ENCODE results near the gene CEP95. TPM values are rescaled to one million over a fixed set of nuclear protein-coding genes. Genes with fewer than 3 reads are reported as not detected.
A peak's percentile ranks its signal among the peaks of the same experiment; 100 is the strongest.
"Not testable (repeated sequence)": the region's sequence is repeated elsewhere in the genome, so short reads cannot be mapped to it uniquely, and the experiment has no call there.

CEP95 gene
- total and polyA plus RNA-seq, 11 donors, result 9.4 to 25.1 (median 13.1) TPM

DNA sequence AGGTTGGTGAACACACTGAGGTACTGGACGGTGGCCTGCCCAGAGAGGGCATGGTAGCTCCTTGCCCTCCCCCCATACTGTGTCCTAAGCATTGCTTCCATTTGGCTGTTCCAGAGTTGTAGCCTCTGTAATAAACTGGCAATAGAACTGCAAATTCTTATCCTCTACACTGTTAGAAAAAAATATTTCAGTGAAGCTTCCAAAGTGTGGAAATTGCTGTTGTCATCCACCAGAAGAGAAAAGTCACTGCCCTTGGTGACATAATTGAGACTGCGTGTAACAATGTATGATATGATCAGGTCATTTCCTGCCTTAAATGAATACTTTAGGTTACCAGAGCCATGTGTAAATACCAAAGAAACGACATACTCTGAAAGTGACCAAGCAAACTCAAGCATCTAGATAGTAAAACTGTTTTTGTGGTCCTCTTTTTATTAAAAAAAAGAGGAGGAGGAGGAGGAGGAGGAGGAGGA is 65.9 kb downstream of the CEP95 start:
- TF ChIP-seq, protein P1, sequence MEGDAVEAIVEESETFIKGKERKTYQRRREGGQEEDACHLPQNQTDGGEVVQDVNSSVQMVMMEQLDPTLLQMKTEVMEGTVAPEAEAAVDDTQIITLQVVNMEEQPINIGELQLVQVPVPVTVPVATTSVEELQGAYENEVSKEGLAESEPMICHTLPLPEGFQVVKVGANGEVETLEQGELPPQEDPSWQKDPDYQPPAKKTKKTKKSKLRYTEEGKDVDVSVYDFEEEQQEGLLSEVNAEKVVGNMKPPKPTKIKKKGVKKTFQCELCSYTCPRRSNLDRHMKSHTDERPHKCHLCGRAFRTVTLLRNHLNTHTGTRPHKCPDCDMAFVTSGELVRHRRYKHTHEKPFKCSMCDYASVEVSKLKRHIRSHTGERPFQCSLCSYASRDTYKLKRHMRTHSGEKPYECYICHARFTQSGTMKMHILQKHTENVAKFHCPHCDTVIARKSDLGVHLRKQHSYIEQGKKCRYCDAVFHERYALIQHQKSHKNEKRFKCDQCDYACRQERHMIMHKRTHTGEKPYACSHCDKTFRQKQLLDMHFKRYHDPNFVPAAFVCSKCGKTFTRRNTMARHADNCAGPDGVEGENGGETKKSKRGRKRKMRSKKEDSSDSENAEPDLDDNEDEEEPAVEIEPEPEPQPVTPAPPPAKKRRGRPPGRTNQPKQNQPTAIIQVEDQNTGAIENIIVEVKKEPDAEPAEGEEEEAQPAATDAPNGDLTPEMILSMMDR (IDR thresholded peaks at IDR 0.05), result no peak
- TF ChIP-seq POLR2A (IDR thresholded peaks at IDR 0.05), result no peak
- DNase-seq (no peak), ATAC-seq (peak in 3 of 4 donors; percentile 14 to 70 (median 42))
- Histone ChIP-seq H3K4me3 (no peak overlapping the region), H3K36me3 (peaks cover 0 to 80% (median 56%) of the 10 kb centered on the region in 9 donors), H3K27ac (peak overlapping the region in 4 of 12 donors; percentile 2 to 51 (median 34)), H3K9me3 (no peaks in the 10 kb centered on the region), H3K4me1 (peaks cover 0 to 12% (median 2%) of the 10 kb centered on the region in 12 donors), H3K27me3 (no peaks in the 10 kb centered on the region)
- intact Hi-C loops (cut with DNase I), result loop anchor here in 2 of 10 donors (5.0 to 10.0 kb wide), 2 partner anchors 58 to 75 kb away; no protein-coding TSS in a partner anchor
- WGBS, 4 donors, result 46 to 60% (median 53%) methylated on average over 3 of the region's 3 CpGs

DNA sequence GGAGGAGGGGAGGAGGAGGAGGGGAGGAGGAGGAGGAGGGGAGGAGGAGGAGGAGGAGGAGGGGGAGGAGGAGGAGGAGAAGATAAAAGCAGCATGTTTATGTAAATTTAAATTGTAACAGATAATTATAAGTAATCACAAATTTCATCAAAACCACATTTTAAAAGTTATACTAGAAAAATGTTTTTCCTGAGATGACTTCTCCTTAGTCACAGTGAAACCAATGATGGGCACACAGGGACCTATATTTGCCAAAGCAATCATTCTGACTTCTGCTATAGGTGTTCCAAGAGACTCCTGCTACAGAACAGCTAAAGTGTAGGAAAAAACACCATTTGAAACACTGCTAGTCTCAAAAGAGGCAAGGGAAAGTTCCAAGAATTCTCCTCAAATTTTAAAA is 66.4 kb downstream of the CEP95 start:
- DNase-seq (no peak), ATAC-seq (no peak)
- TF ChIP-seq, protein P1 (IDR thresholded peaks at IDR 0.05), result no peak
- TF ChIP-seq POLR2A (IDR thresholded peaks at IDR 0.05), result no peak
- peaks cover 0 to 80% (median 56%) of the 10 kb centered on the region in 9 donors for H3K36me3 ChIP-seq
- no peaks in the 10 kb centered on the region for H3K27me3 ChIP-seq
- H3K4me1 ChIP-seq, result peaks cover 0 to 12% (median 2%) of the 10 kb centered on the region in 12 donors
- H3K9me3 ChIP-seq, result no peaks in the 10 kb centered on the region
- H3K4me3 ChIP-seq, result no peak overlapping the region
- intact Hi-C loops (cut with DNase I), result loop anchor here in 2 of 10 donors (5.0 to 10.0 kb wide), 2 partner anchors 58 to 74 kb away; no protein-coding TSS in a partner anchor
- peak overlapping the region in 1 of 12 donors; percentile 20 for H3K27ac ChIP-seq

DNA sequence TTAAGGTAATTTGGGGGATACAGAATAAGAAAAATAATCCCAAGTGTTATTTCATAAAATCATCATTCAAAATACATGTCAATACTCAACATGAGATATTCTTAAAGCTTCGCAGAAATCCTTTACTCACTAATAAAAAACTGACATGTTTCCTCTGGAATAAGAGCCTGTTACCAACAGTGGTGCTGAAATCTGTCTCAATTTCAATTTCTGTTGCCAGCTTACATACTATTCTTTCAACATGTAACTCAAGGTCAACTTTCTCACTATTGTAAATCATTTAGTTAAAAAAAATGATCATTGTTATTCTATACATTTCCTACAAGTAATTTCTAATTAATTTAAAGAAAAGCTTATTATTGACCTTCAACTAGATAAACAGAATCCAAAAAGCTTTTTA is 67.9 kb downstream of the CEP95 start:
- intact Hi-C loops (cut with DNase I), result loop anchor here in 2 of 10 donors (5.0 to 10.0 kb wide), 2 partner anchors 60 to 73 kb away; no protein-coding TSS in a partner anchor
- Histone ChIP-seq H3K36me3 (peaks cover 0 to 78% (median 57%) of the 10 kb centered on the region in 9 donors), H3K27me3 (no peaks in the 10 kb centered on the region), H3K4me3 (no peak overlapping the region), H3K4me1 (peaks cover 0 to 12% (median 2%) of the 10 kb centered on the region in 12 donors), H3K9me3 (no peaks in the 10 kb centered on the region), H3K27ac (no peak overlapping the region)
- DNase-seq (no peak), ATAC-seq (no peak)
- TF ChIP-seq POLR2A (IDR thresholded peaks at IDR 0.05), result no peak
- TF ChIP-seq, protein P1 (IDR thresholded peaks at IDR 0.05), result no peak
- 94 to 96% (median 96%) methylated on average over 1 of the region's 1 CpG for WGBS, 4 donors

DNA sequence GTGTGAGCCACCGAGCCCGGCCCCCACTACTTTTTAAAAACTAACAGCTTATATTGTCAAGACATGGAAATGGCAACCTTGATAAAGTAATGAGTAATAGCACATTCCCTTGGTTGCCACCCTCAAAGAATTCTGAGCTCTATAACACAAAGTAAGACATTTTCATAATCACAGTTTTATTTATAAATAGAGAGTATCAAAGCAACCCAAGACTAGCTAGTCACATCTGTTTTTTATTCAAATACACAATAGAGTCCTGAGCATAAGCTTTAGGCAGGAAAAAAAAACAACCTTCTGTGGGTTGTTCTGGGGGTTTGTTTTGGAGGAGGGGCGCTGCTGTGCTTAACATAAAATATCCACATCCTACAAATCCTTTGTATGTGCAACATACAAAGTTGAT is 68.7 kb downstream of the CEP95 start:
- TF ChIP-seq, protein P1 (IDR thresholded peaks at IDR 0.05), result no peak
- TF ChIP-seq POLR2A (IDR thresholded peaks at IDR 0.05), result no peak
- no peak for ATAC-seq
- Histone ChIP-seq H3K4me3 (no peak overlapping the region), H3K27me3 (no peaks in the 10 kb centered on the region), H3K4me1 (peaks cover 0 to 12% (median 2%) of the 10 kb centered on the region in 12 donors), H3K36me3 (peaks cover 0 to 78% (median 57%) of the 10 kb centered on the region in 9 donors), H3K9me3 (no peaks in the 10 kb centered on the region), H3K27ac (no peak overlapping the region)
- intact Hi-C loops (cut with DNase I), result loop anchor here in 1 of 10 donors (10.0 kb wide), 1 partner anchor 61 kb away; no protein-coding TSS in a partner anchor
- WGBS, 4 donors, result 94 to 100% (median 98%) methylated on average over 3 of the region's 3 CpGs
- DNase-seq, result no peak

DNA sequence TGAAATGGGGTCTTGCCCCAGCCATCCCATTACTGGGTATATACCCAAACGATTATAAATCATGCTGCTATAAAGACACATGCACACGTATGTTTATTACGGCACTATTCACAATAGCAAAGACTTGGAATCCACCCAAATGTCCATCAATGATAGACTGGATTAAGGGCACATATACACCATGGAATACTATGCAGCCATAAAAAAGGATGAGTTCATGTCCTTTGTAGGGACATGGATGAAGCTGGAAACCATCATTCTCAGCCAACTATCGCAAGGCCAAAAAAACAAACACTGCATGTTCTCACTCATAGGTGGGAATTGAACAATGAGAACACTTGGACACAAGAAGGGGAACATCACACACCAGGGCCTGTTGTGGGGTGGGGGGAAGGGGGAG is 70.2 kb downstream of the CEP95 start:
- intact Hi-C loops (cut with DNase I), result loop anchor here in 1 of 10 donors (10.0 kb wide), 1 partner anchor 62 kb away; no protein-coding TSS in a partner anchor
- H3K4me3 ChIP-seq, H3K9me3 ChIP-seq, H3K27me3 ChIP-seq, ATAC-seq, DNase-seq, H3K27ac ChIP-seq: not testable (repeated sequence)
- WGBS, 4 donors, result 96 to 99% (median 97%) methylated on average over 4 of the region's 4 CpGs
- H3K36me3 ChIP-seq, result peaks cover 0 to 78% (median 57%) of the 10 kb centered on the region in 9 donors
- peaks cover 0 to 12% (median 2%) of the 10 kb centered on the region in 12 donors for H3K4me1 ChIP-seq

Measured in heart left ventricle (tissue), 16 donors.